SU-DHL-6 (cell line): ENCODE results near the gene FAM20A.

ENCODE experiments used
- H2AFZ ChIP-seq: fragments of 200-600 bp; sonication (generic); 2 replicates; pipeline ENCODE4 v1.6.1; 2014; ENCODE audit warnings: low read depth, mild to moderate bottlenecking, moderate library complexity, mixed read lengths, antibody characterized with exemption, low read length; ENCODE audit not compliant: severe bottlenecking
- H3F3A ChIP-seq: fragments of 200-600 bp; shearing (Covaris generic); 2 replicates; pipeline ENCODE4 v1.6.0; 2016; ENCODE audit warnings: antibody characterized with exemption, mild to moderate bottlenecking; ENCODE audit not compliant: insufficient read depth
- H3K27ac ChIP-seq: fragments of 200-600 bp; sonication (generic); 2 replicates; pipeline ENCODE4 v1.5.1; 2016; ENCODE audit warnings: low read depth, mild to moderate bottlenecking, low read length, moderate library complexity, mixed read lengths
- H3K27me3 ChIP-seq: fragments of 200-600 bp; sonication (generic), shearing (Covaris generic); 2 replicates; pipeline ENCODE4 v1.6.0; 2014; ENCODE audit warnings: mild to moderate bottlenecking, low read length
- H3K36me3 ChIP-seq: fragments of 200-600 bp; sonication (generic); 2 replicates; pipeline ENCODE4 v1.6.1; 2014; ENCODE audit warnings: mild to moderate bottlenecking, low read length, mixed read lengths
- H3K4me2 ChIP-seq: fragments of 300-600, 200-600 bp; shearing (Covaris generic), sonication (generic); 2 replicates; pipeline ENCODE4 v1.6.0; 2014; ENCODE audit warnings: low read length, low read depth, mild to moderate bottlenecking; ENCODE audit not compliant: poor library complexity, severe bottlenecking
- H3K4me3 ChIP-seq: fragments of 200-600 bp; sonication (generic); 2 replicates; pipeline ENCODE4 v1.5.1; 2014; ENCODE audit warnings: antibody characterized with exemption, low read length, mild to moderate bottlenecking, mixed read lengths; ENCODE audit not compliant: insufficient read depth, poor library complexity, severe bottlenecking
- H3K79me2 ChIP-seq: fragments of 200-600 bp; sonication (generic); 2 replicates; pipeline ENCODE4 v1.6.1; 2014; ENCODE audit warnings: mild to moderate bottlenecking, low read length, moderate library complexity; ENCODE audit not compliant: insufficient read depth
- H3K9ac ChIP-seq: fragments of 200-600 bp; sonication (generic); 2 replicates; pipeline ENCODE4 v1.7.0; 2014; ENCODE audit warnings: mild to moderate bottlenecking, low read length
- H3K9me2 ChIP-seq: fragments of 200-600 bp; sonication (generic); replicated peaks from 2 replicates; pipeline ENCODE4 v1.6.1; 2014; ENCODE audit warnings: low read length; ENCODE audit not compliant: insufficient read depth
- H3K9me3 ChIP-seq: fragments of 200-600 bp; sonication (generic); 2 replicates; pipeline ENCODE4 v1.6.1; 2014; ENCODE audit warnings: low read length, mixed read lengths; ENCODE audit not compliant: insufficient read depth
- H4K20me1 ChIP-seq: fragments of 200-600 bp; sonication (generic); 2 replicates; pipeline ENCODE4 v1.6.1; 2014; ENCODE audit warnings: low read depth, mild to moderate bottlenecking, antibody characterized with exemption, low read length, moderate library complexity, mixed read lengths
- CTCF ChIP-seq: fragments of 200-600 bp; sonication (generic); IDR thresholded peaks from one replicate; pipeline ENCODE4 v1.5.1; 2017; ENCODE audit warnings: antibody characterized with exemption, mild to moderate bottlenecking, low read length, moderate library complexity; ENCODE audit not compliant: insufficient read depth, poor library complexity, severe bottlenecking
- EZH2phosphoT487 ChIP-seq: fragments of 200-600 bp; sonication (generic), shearing (Covaris generic); conservative IDR thresholded peaks from 2 replicates; pipeline ENCODE4 v1.6.1; 2018; ENCODE audit warnings: mild to moderate bottlenecking, antibody characterized with exemption, low read length, moderate library complexity, mixed read lengths

The FAM20A gene

DNA sequence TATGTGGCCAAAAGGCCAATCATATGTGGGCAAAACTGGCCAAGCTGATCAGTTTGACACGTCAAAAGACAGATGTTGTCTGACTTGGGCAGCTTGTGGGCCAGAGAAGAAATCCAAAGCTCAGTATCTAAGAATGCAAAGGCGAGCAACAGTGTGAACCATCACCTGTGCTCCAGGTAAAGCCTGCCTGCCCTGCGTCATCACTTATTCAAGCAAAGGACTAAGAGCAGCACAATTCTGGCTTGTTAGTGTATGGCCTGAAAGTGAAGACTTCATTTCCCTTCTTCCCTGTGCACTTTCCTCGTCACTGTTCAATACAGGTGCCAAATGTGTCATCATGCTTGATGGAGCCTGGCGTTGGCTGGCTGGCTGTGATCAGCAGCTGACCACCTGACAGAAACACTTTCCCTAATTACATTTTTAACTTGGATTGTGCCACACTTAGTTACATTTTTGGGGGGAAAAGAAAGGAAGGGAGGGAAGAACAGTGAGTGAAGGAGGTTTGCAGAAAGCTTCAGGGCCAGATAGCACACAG is 4.7 kb downstream of the FAM20A start:
- Histone ChIP-seq H2AFZ (no peak overlapping the region), H3K4me2 (no peak overlapping the region)

DNA sequence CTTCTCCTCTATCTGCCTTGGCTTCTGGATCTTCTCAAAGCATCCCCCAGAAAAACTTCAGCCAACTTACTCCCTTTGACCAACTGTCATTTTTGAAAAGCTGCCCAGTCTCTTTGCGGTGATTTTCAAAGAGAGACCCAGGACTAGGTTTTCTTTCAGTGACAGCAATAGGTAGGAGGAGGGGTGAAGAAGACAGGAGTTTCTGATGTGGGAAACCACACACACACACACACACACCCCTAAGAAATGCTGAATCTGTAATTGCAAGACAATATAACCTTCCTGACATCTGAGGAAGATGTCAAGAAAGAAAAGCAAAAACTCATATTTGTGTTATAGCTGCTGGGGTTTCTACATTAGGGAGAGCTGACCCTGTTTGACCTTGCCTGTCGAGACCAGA is 5.2 kb downstream of the FAM20A start:
- Histone ChIP-seq H3K9me3 (no peaks in the 10 kb centered on the region), H3K9ac (no peak overlapping the region), H3K4me3 (no peak overlapping the region), H3K79me2 (no peaks in the 10 kb centered on the region), H3F3A (no peaks in the 10 kb centered on the region), H3K27me3 (no peaks in the 10 kb centered on the region), H3K9me2 (no peaks in the 10 kb centered on the region), H3K36me3 (no peaks in the 10 kb centered on the region), H3K4me2 (no peak overlapping the region), H3K27ac (no peak overlapping the region), H4K20me1 (no peaks in the 10 kb centered on the region), H2AFZ (no peak overlapping the region)
- TF ChIP-seq CTCF (no peak), EZH2phosphoT487 (no peak)

More for the DNA sequence above, 4.7 kb downstream of the FAM20A start:
- Histone ChIP-seq H3K9ac (no peak overlapping the region), H3K27me3 (no peaks in the 10 kb centered on the region), H3K9me2 (no peaks in the 10 kb centered on the region), H3K4me3 (no peak overlapping the region), H3K9me3 (no peaks in the 10 kb centered on the region), H4K20me1 (no peaks in the 10 kb centered on the region), H3K36me3 (no peaks in the 10 kb centered on the region), H3K27ac (no peak overlapping the region), H3K79me2 (no peaks in the 10 kb centered on the region), H3F3A (no peaks in the 10 kb centered on the region)
- no peak for TF ChIP-seq CTCF
- TF ChIP-seq EZH2phosphoT487: no peak

DNA sequence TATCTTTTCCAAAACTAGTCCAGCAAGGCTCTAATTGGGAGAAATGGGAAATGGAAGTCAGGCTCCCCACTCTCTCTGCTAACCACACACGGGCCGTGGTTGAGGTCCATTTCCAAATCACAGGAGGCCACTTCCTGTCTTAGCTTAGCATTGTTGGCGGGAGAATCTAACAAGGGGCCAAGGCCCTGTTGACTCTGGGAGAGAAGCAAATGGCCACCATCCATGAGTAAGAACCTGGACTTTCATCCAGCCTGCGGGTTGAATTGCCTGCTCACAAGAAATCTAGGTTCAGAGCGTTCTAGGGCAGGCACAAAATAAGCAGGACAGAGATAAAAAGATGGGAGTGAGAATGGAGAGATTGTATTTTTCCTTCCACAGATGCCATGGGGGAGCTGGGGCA is 5.7 kb downstream of the FAM20A start:
- H3K27ac ChIP-seq: no peak overlapping the region
- no peaks in the 10 kb centered on the region for H4K20me1 ChIP-seq
- H2AFZ ChIP-seq: no peak overlapping the region
- H3K36me3 ChIP-seq: no peaks in the 10 kb centered on the region
- no peak overlapping the region for H3K4me2 ChIP-seq
- TF ChIP-seq EZH2phosphoT487 (no peak), CTCF (no peak)
- H3K79me2 ChIP-seq: no peaks in the 10 kb centered on the region
- no peak overlapping the region for H3K9ac ChIP-seq
- no peaks in the 10 kb centered on the region for H3K27me3 ChIP-seq
- no peaks in the 10 kb centered on the region for H3F3A ChIP-seq
- no peaks in the 10 kb centered on the region for H3K9me3 ChIP-seq
- no peaks in the 10 kb centered on the region for H3K9me2 ChIP-seq
- H3K4me3 ChIP-seq: no peak overlapping the region

DNA sequence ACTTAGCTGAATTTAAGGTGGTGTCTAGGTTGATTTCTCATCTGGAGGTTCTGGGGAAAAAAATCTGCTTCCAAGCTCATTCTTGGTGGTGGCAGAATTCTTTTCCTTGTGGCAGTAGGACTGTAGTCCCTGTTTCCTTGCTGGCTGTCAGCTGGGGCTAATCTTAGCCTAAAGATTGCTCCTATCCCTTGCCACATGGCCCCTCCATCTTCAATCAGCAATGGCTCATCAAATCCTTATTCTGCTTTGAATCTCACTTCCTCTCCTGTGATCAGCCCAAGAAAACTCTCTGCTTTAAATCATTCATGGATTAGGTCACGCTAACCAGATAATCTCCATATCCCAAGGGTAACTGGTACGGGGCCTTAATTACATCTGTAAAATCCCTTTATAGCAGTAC is 6.6 kb downstream of the FAM20A start:
- Histone ChIP-seq H3K79me2 (no peaks in the 10 kb centered on the region), H2AFZ (no peak overlapping the region), H4K20me1 (no peaks in the 10 kb centered on the region), H3K4me2 (no peak overlapping the region), H3K27me3 (no peaks in the 10 kb centered on the region), H3K27ac (no peak overlapping the region), H3K9ac (no peak overlapping the region), H3F3A (no peaks in the 10 kb centered on the region), H3K36me3 (no peaks in the 10 kb centered on the region), H3K9me3 (no peaks in the 10 kb centered on the region), H3K9me2 (no peaks in the 10 kb centered on the region), H3K4me3 (no peak overlapping the region)
- TF ChIP-seq EZH2phosphoT487: no peak
- TF ChIP-seq CTCF: no peak
